IMR-90 (cell line): ENCODE data around the gene ZNF175. TPM values are rescaled to one million over a fixed set of nuclear protein-coding genes. Genes with fewer than 3 reads are reported as not detected.

Experiments
- ATAC-seq: fragments of 200-7000 bp; cut with Tn5 transposase; 2 replicates; pipeline ENCODE4 v1.9.1; 2020; ENCODE audit warnings: low read depth, mild to moderate bottlenecking, moderate library complexity
- BruUV-seq: library from RNA; stranded (reverse); fragments of 400-500 nt; replicated peaks from 2 replicates; lab custom pipeline; 2021; lab: Mats Ljungman, UMichigan
- CTCF ChIA-PET: fragments of 300-600 bp; formaldehyde crosslinking; extraction: SDS; loops from one replicate; lab custom pipeline; 2021; ENCODE audit warnings: antibody characterized with exemption; lab: Yijun Ruan, JAX
- POLR2A ChIA-PET: fragments of 300-600 bp; sonication (Branson Sonifier 250); formaldehyde crosslinking; loops from one replicate; lab custom pipeline; 2022; ENCODE audit warnings: antibody characterized with exemption; ENCODE audit not compliant: unreplicated experiment; lab: Charles Lee
- DNase-seq: peaks from one replicate; pipeline ENCODE4 v3.0.0; 2013
- H2AFZ ChIP-seq: replicated peaks from 2 replicates; pipeline ENCODE3; 2013; ENCODE audit warnings: low read length, mild to moderate bottlenecking; ENCODE audit not compliant: poor library complexity
- H2AK5ac ChIP-seq: 2 replicates; pipeline ENCODE4 v1.6.1; 2013; ENCODE audit warnings: low read depth, low read length, inconsistent platforms
- H2AK9ac ChIP-seq: replicated peaks from 2 replicates; pipeline ENCODE3; 2013; ENCODE audit warnings: mild to moderate bottlenecking, low read depth, low read length, moderate library complexity; ENCODE audit not compliant: poor library complexity
- H2BK120ac ChIP-seq: 2 replicates; pipeline ENCODE4 v1.6.1; 2013; ENCODE audit warnings: low read depth, low read length, inconsistent platforms
- H2BK15ac ChIP-seq: 3 replicates; pipeline ENCODE4 v1.6.1; 2013; ENCODE audit warnings: low read depth, low read length, inconsistent platforms
- H2BK20ac ChIP-seq: 2 replicates; pipeline ENCODE4 v1.6.1; 2013; ENCODE audit warnings: low read depth, mild to moderate bottlenecking, inconsistent platforms, low read length, moderate library complexity
- H2BK5ac ChIP-seq: 2 replicates; pipeline ENCODE4 v1.6.1; 2013; ENCODE audit warnings: mild to moderate bottlenecking, low read depth, low read length, inconsistent platforms; ENCODE audit not compliant: poor library complexity, severe bottlenecking
- H3K14ac ChIP-seq: replicated peaks from 2 replicates; pipeline ENCODE4 v1.6.1; 2013; ENCODE audit warnings: low read depth, low read length, inconsistent platforms
- H3K18ac ChIP-seq: 2 replicates; pipeline ENCODE4 v1.6.1; 2013; ENCODE audit warnings: low read depth, low read length, control low read depth
- H3K23ac ChIP-seq: 2 replicates; pipeline ENCODE4 v1.6.1; 2013; ENCODE audit warnings: low read depth, low read length, inconsistent platforms
- H3K27ac ChIP-seq: 2 replicates; pipeline ENCODE4 v1.5.1; 2013; ENCODE audit warnings: mild to moderate bottlenecking, control low read depth, low read length; ENCODE audit not compliant: insufficient read depth
- H3K27me3 ChIP-seq: 2 replicates; pipeline ENCODE4 v1.6.1; 2013; ENCODE audit warnings: low read length; ENCODE audit not compliant: control insufficient read depth, insufficient read depth
- H3K36me3 ChIP-seq: 2 replicates; pipeline ENCODE4 v1.6.1; 2013; ENCODE audit warnings: low read length, mixed read lengths; ENCODE audit not compliant: control insufficient read depth, insufficient read depth
- H3K4ac ChIP-seq: 2 replicates; pipeline ENCODE4 v1.6.1; 2013; ENCODE audit warnings: low read depth, low read length, inconsistent platforms
- H3K4me1 ChIP-seq: 2 replicates; pipeline ENCODE4 v1.6.1; 2013; ENCODE audit warnings: low read length, mixed read lengths; ENCODE audit not compliant: control insufficient read depth, insufficient read depth
- H3K4me2 ChIP-seq: 2 replicates; pipeline ENCODE4 v1.6.1; 2013; ENCODE audit warnings: low read depth, mild to moderate bottlenecking, control low read depth, low read length, moderate library complexity
- H3K4me3 ChIP-seq: 2 replicates; pipeline ENCODE4 v1.5.1; 2013; ENCODE audit warnings: low read depth, mild to moderate bottlenecking, control low read depth, low read length, moderate library complexity; ENCODE audit not compliant: insufficient read depth
- H3K56ac ChIP-seq: 2 replicates; pipeline ENCODE4 v1.6.1; 2013; ENCODE audit warnings: low read length, inconsistent platforms; ENCODE audit not compliant: insufficient read depth; ENCODE audit errors: extremely low read depth
- H3K79me1 ChIP-seq, 2 experiments: 2 replicates each; pipeline ENCODE4 v1.6.1; 2013; ENCODE audit warnings: low read length in 2 of 2, inconsistent platforms in 1 of 2, low read depth in 1 of 2
- H3K9ac ChIP-seq: 2 replicates; pipeline ENCODE4 v1.6.1; 2013; ENCODE audit warnings: low read depth, low read length, control low read depth
- H3K9me1 ChIP-seq: 2 replicates; pipeline ENCODE4 v1.6.1; 2013; ENCODE audit warnings: low read length, inconsistent platforms; ENCODE audit not compliant: insufficient read depth
- H3K9me3 ChIP-seq: 2 replicates; pipeline ENCODE4 v1.6.1; 2013; ENCODE audit warnings: low read length; ENCODE audit not compliant: control insufficient read depth, insufficient read depth
- H4K20me1 ChIP-seq: 2 replicates; pipeline ENCODE4 v1.6.1; 2013; ENCODE audit warnings: low read length, inconsistent platforms; ENCODE audit not compliant: insufficient read depth
- H4K5ac ChIP-seq: 2 replicates; pipeline ENCODE4 v1.6.1; 2013; ENCODE audit warnings: mild to moderate bottlenecking, low read depth, low read length, control low read depth
- H4K8ac ChIP-seq, 2 experiments: 2 replicates each; pipeline ENCODE4 v1.6.1; 2013; ENCODE audit warnings: low read depth in 2 of 2, low read length in 2 of 2, control low read depth in 1 of 2, inconsistent platforms in 1 of 2
- H4K91ac ChIP-seq: 2 replicates; pipeline ENCODE4 v1.6.1; 2013; ENCODE audit warnings: low read depth, low read length, inconsistent platforms; ENCODE audit not compliant: insufficient read depth
- BHLHE40 ChIP-seq: fragments of 150-350 bp; IDR thresholded peaks from 2 replicates; pipeline ENCODE4 v1.6.1; 2016; ENCODE audit warnings: mild to moderate bottlenecking, low read depth, low read length
- CEBPB ChIP-seq: IDR thresholded peaks from 2 replicates; pipeline ENCODE4 v1.6.1; 2012; ENCODE audit warnings: low read depth, low read length, improper control_type of control experiment
- CHD1 ChIP-seq: IDR thresholded peaks from 2 replicates; pipeline ENCODE4 v1.6.1; 2012; ENCODE audit warnings: low read depth, low read length, improper control_type of control experiment
- CTCF ChIP-seq: conservative IDR thresholded peaks from 2 replicates; pipeline ENCODE4 v1.5.1; 2012; ENCODE audit warnings: mild to moderate bottlenecking, low read depth, low read length, improper control_type of control experiment
- ELK1 ChIP-seq: fragments of 150-350 bp; IDR thresholded peaks from 2 replicates; pipeline ENCODE4 v1.6.1; 2016; ENCODE audit warnings: low read depth, mild to moderate bottlenecking, low read length, moderate library complexity, borderline replicate concordance
- MAFK ChIP-seq: IDR thresholded peaks from 2 replicates; pipeline ENCODE4 v1.6.1; 2012; ENCODE audit warnings: low read depth, low read length, improper control_type of control experiment
- MAZ ChIP-seq: IDR thresholded peaks from 2 replicates; pipeline ENCODE4 v1.6.1; 2012; ENCODE audit warnings: low read depth, mild to moderate bottlenecking, low read length, improper control_type of control experiment, moderate library complexity, borderline replicate concordance
- MXI1 ChIP-seq: IDR thresholded peaks from 2 replicates; pipeline ENCODE4 v1.6.1; 2012; ENCODE audit warnings: low read depth, mild to moderate bottlenecking, low read length, moderate library complexity, borderline replicate concordance
- NFE2L2 ChIP-seq: fragments of 150-350 bp; IDR thresholded peaks from 2 replicates; pipeline ENCODE4 v1.6.1; 2016; ENCODE audit warnings: low read depth, mild to moderate bottlenecking, low read length
- POLR2A ChIP-seq: IDR thresholded peaks from 2 replicates; pipeline ENCODE4 v1.6.1; 2012; ENCODE audit warnings: mild to moderate bottlenecking, low read depth, low read length
- RAD21 ChIP-seq: IDR thresholded peaks from 2 replicates; pipeline ENCODE4 v1.6.1; 2012; ENCODE audit warnings: low read length, improper control_type of control experiment
- RCOR1 ChIP-seq: IDR thresholded peaks from 2 replicates; pipeline ENCODE4 v1.6.1; 2012; ENCODE audit warnings: mild to moderate bottlenecking, low read length, improper control_type of control experiment; ENCODE audit not compliant: insufficient replicate concordance
- RFX5 ChIP-seq: IDR thresholded peaks from 2 replicates; pipeline ENCODE4 v1.8.0; 2012; ENCODE audit warnings: low read depth, mild to moderate bottlenecking, low read length, moderate library complexity
- SMC3 ChIP-seq: fragments of 150-350 bp; IDR thresholded peaks from 2 replicates; pipeline ENCODE4 v1.6.1; 2016; ENCODE audit warnings: low read depth, mild to moderate bottlenecking, antibody characterized with exemption, low read length, moderate library complexity
- USF2 ChIP-seq: fragments of 150-350 bp; IDR thresholded peaks from 2 replicates; pipeline ENCODE4 v1.6.1; 2017; ENCODE audit warnings: mild to moderate bottlenecking, antibody characterized with exemption, low read length, low read depth
- WGBS, 2 experiments: methylation state at CpG; one replicate each; pipeline versions ENCODE4 v1.1.5 to v1.1.7; 2013; ENCODE audit warnings: missing lambda C conversion rate in 2 of 2; ENCODE audit not compliant: insufficient read length in 1 of 2; ENCODE audit errors: extremely low coverage in 2 of 2; 5-methylcytosine and 5-hydroxymethylcytosine counted together
- dilution Hi-C: fragments of 300-500 bp; cut with HindIII; formaldehyde crosslinking; loops from one replicate; pipeline ENCODE4 v1.14.3; 2018; ENCODE audit warnings: low sequenced_read_pairs; ENCODE audit not compliant: unreplicated experiment
- in situ Hi-C: fragments of 300-500 bp; cut with MboI; formaldehyde crosslinking; loops from 3 replicates; pipeline ENCODE4 v1.14.3; 2019; ENCODE audit warnings: low sequenced_read_pairs, inconsistent platforms, mixed read lengths
- intact Hi-C: fragments of 100-400 bp; cut with micrococcal nuclease; formaldehyde crosslinking; loops from 2 replicates; pipeline ENCODE4 v1.10.0; 2022
- polyA plus RNA-seq, 3 experiments: library from polyadenylated mRNA; depleted of rRNA; stranded (reverse); fragments of >200 nt; gene quantifications; 2 replicates each; pipeline ENCODE4 v1.2.3, GENCODE V29; 2012; ENCODE audit warnings: low replicate concordance in 1 of 3
- total RNA-seq: library from RNA; depleted of rRNA; stranded (reverse); fragments of >200 nt; gene quantifications from 2 replicates; pipeline ENCODE4 v1.2.3, GENCODE V29; 2012

ZNF175 gene
- total and polyA plus RNA-seq, 2 of the 4 experiments (the other 2 are of a cell fraction) = 3.6 to 8.4 TPM

GRCh38 chr19:51632126-51632525, 61.0 kb downstream of the ZNF175 start:
- H3K79me1 ChIP-seq = no peaks in the 10 kb centered on the region
- no peak overlapping the region for H3K18ac ChIP-seq
- H3K9ac ChIP-seq = no peak overlapping the region
- TF ChIP-seq RAD21 = no peak
- no peak for TF ChIP-seq CTCF
- TF ChIP-seq MXI1 = no peak
- TF ChIP-seq USF2 = no peak
- TF ChIP-seq POLR2A = no peak
- no peak for TF ChIP-seq MAFK
- TF ChIP-seq NFE2L2 = no peak
- TF ChIP-seq RCOR1 = no peak
- TF ChIP-seq BHLHE40 = no peak
- no peak for TF ChIP-seq CHD1
- TF ChIP-seq CEBPB = no peak
- no peak for TF ChIP-seq ELK1
- TF ChIP-seq MAZ = no peak
- no peak for TF ChIP-seq RFX5
- TF ChIP-seq SMC3 = no peak
- no peak overlapping the region for H3K23ac ChIP-seq
- intact Hi-C loops = no loop called here
- H2AK9ac ChIP-seq = no peak overlapping the region
- H3K9me3 ChIP-seq = no peaks in the 10 kb centered on the region
- H3K4me2 ChIP-seq = no peak overlapping the region
- H2BK15ac ChIP-seq = no peak overlapping the region
- ATAC-seq (no peak), DNase-seq (no peak)
- ChIA-PET CTCF (no interaction called here), POLR2A (no interaction called here)
- H3K36me3 ChIP-seq = no peaks in the 10 kb centered on the region
- dilution Hi-C loops = no loop called here
- H3K27me3 ChIP-seq = no peaks in the 10 kb centered on the region
- no peak overlapping the region for H3K4me3 ChIP-seq
- no peak overlapping the region for H2AFZ ChIP-seq
- no TSS peak for BruUV-seq
- no peak overlapping the region for H2BK5ac ChIP-seq
- no CpG with 5 or more reads among the region's 5 CpGs for WGBS, 2 experiments
- H3K4ac ChIP-seq = no peak overlapping the region
- no peaks in the 10 kb centered on the region for H3K4me1 ChIP-seq
- H2BK20ac ChIP-seq = no peak overlapping the region
- H4K5ac ChIP-seq = no peak overlapping the region
- no peaks in the 10 kb centered on the region for H4K20me1 ChIP-seq
- no peak overlapping the region for H4K91ac ChIP-seq
- no peak overlapping the region for H3K14ac ChIP-seq
- H3K9me1 ChIP-seq = no peaks in the 10 kb centered on the region
- no peak overlapping the region for H3K27ac ChIP-seq
- no peak overlapping the region for H3K56ac ChIP-seq
- no peak overlapping the region for H2BK120ac ChIP-seq
- in situ Hi-C loops = no loop called here
- no peak overlapping the region for H4K8ac ChIP-seq
- no peak overlapping the region for H2AK5ac ChIP-seq
